HCT116 (cell line): Measurements from ENCODE around the gene PCDHGA1.
"Not testable (repeated sequence)": the region's sequence is repeated elsewhere in the genome, so short reads cannot be mapped to it uniquely, and the experiment has no call there.

Experiments
- EZH2 ChIP-seq: fragments of 200-600 bp; sonication (generic); IDR thresholded peaks from 2 replicates; pipeline ENCODE4 v1.6.1; 2017; ENCODE audit warnings: antibody characterized with exemption, mixed run types
- FOSL1 ChIP-seq: IDR thresholded peaks from 2 replicates; pipeline ENCODE4 v1.6.1; 2012; ENCODE audit warnings: low read depth
- MAX ChIP-seq: IDR thresholded peaks from 2 replicates; pipeline ENCODE4 v1.6.1; 2012
- POLR2AphosphoS5 ChIP-seq: IDR thresholded peaks from 2 replicates; pipeline ENCODE4 v1.6.1; 2011; ENCODE audit warnings: mild to moderate bottlenecking, low read depth, low read length, moderate library complexity
- ZBTB33 ChIP-seq: IDR thresholded peaks from 2 replicates; pipeline ENCODE4 v1.6.1; 2011; ENCODE audit warnings: mild to moderate bottlenecking, low read length, moderate library complexity; ENCODE audit not compliant: insufficient replicate concordance; ENCODE audit errors: extremely low read depth
- ZNF274 ChIP-seq: fragments of 200-500 bp; sonication (Bioruptor generic); IDR thresholded peaks from 2 replicates; pipeline ENCODE4 v1.6.1; 2014; ENCODE audit warnings: mild to moderate bottlenecking, low read depth, low read length, inconsistent platforms
- TF ChIP-seq, protein P1 (sequence below): IDR thresholded peaks from 2 replicates; pipeline ENCODE4 v1.6.1; 2012; ENCODE audit warnings: low read depth
- TF ChIP-seq, protein P2 (sequence below), 3 experiments: fragments of 200-600 bp in 1 of 3; sonication (generic) in 1 of 3; IDR thresholded peaks in 2 of 3; conservative IDR thresholded peaks in 1 of 3; 2 replicates each; pipeline ENCODE4 v1.5.1; 2012 to 2017; ENCODE audit warnings: low read depth in 2 of 3, low read length in 2 of 3, antibody characterized with exemption in 1 of 3, borderline replicate concordance in 1 of 3, control low read depth in 1 of 3, mild to moderate bottlenecking in 1 of 3, mixed read lengths in 1 of 3, mixed run types in 1 of 3, moderate library complexity in 1 of 3; ENCODE audit not compliant: insufficient read depth in 1 of 3
- TF ChIP-seq, protein P3 (sequence below): IDR thresholded peaks from 2 replicates; pipeline ENCODE4 v1.6.1; 2012

GRCh38 chr5:141375444-141376155 is 45.3 kb downstream of the PCDHGA1 start:
- not testable (repeated sequence) for TF ChIP-seq ZNF274, EZH2, FOSL1, MAX, POLR2AphosphoS5, ZBTB33
- TF ChIP-seq, protein P1, sequence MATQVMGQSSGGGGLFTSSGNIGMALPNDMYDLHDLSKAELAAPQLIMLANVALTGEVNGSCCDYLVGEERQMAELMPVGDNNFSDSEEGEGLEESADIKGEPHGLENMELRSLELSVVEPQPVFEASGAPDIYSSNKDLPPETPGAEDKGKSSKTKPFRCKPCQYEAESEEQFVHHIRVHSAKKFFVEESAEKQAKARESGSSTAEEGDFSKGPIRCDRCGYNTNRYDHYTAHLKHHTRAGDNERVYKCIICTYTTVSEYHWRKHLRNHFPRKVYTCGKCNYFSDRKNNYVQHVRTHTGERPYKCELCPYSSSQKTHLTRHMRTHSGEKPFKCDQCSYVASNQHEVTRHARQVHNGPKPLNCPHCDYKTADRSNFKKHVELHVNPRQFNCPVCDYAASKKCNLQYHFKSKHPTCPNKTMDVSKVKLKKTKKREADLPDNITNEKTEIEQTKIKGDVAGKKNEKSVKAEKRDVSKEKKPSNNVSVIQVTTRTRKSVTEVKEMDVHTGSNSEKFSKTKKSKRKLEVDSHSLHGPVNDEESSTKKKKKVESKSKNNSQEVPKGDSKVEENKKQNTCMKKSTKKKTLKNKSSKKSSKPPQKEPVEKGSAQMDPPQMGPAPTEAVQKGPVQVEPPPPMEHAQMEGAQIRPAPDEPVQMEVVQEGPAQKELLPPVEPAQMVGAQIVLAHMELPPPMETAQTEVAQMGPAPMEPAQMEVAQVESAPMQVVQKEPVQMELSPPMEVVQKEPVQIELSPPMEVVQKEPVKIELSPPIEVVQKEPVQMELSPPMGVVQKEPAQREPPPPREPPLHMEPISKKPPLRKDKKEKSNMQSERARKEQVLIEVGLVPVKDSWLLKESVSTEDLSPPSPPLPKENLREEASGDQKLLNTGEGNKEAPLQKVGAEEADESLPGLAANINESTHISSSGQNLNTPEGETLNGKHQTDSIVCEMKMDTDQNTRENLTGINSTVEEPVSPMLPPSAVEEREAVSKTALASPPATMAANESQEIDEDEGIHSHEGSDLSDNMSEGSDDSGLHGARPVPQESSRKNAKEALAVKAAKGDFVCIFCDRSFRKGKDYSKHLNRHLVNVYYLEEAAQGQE: not testable (repeated sequence)
- TF ChIP-seq, protein P2, sequence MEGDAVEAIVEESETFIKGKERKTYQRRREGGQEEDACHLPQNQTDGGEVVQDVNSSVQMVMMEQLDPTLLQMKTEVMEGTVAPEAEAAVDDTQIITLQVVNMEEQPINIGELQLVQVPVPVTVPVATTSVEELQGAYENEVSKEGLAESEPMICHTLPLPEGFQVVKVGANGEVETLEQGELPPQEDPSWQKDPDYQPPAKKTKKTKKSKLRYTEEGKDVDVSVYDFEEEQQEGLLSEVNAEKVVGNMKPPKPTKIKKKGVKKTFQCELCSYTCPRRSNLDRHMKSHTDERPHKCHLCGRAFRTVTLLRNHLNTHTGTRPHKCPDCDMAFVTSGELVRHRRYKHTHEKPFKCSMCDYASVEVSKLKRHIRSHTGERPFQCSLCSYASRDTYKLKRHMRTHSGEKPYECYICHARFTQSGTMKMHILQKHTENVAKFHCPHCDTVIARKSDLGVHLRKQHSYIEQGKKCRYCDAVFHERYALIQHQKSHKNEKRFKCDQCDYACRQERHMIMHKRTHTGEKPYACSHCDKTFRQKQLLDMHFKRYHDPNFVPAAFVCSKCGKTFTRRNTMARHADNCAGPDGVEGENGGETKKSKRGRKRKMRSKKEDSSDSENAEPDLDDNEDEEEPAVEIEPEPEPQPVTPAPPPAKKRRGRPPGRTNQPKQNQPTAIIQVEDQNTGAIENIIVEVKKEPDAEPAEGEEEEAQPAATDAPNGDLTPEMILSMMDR (IDR thresholded peaks at IDR 0.05 in 2 of 3, conservative IDR thresholded peaks at IDR 0.05 in 1 of 3; ENCODE audit: borderline replicate concordance in 1 of 3, insufficient read depth in 1 of 3, low read depth in 2 of 3, low read length in 2 of 3): peak in 1 of 3 experiments; percentile 21; a peak in 1 of 6 replicates
- TF ChIP-seq, protein P3, sequence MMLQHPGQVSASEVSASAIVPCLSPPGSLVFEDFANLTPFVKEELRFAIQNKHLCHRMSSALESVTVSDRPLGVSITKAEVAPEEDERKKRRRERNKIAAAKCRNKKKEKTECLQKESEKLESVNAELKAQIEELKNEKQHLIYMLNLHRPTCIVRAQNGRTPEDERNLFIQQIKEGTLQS: not testable (repeated sequence)
